Measurements from ENCODE around the gene MST1.

MST1 gene

GRCh38 chr3:49713336-49714105, 24.2 kb upstream of the MST1 start:
- no peak for DNase-seq (ENCODE audit: extremely low spot score)
- ChIA-PET POLR2A (interaction anchor here (0.7 to 1.8 kb wide), 3 partner anchors 8 to 73 kb away, joined by 3 to 6 read pairs (median 4); partner anchors contain the start of gene IP6K1), CTCF (no interaction called here)
- TF ChIP-seq NFRKB (IDR thresholded peaks at IDR 0.05) (no peak), SUZ12 (IDR thresholded peaks at IDR 0.05) (no peak), FOXA1 (IDR thresholded peaks at IDR 0.05) (no peak), ARNT (IDR thresholded peaks at IDR 0.05) (no peak), FOXK2 (IDR thresholded peaks at IDR 0.05) (no peak), TARDBP (IDR thresholded peaks at IDR 0.05) (no peak), L3MBTL2 (conservative IDR thresholded peaks at IDR 0.05) (no peak), LEF1 (IDR thresholded peaks at IDR 0.05; ENCODE audit: borderline replicate concordance) (no peak), BHLHE40 (IDR thresholded peaks at IDR 0.05; ENCODE audit: borderline replicate concordance) (no peak), PKNOX1 (IDR thresholded peaks at IDR 0.05) (no peak), HDGF (IDR thresholded peaks at IDR 0.05; ENCODE audit: borderline replicate concordance) (no peak), CTBP1 (IDR thresholded peaks at IDR 0.05; ENCODE audit: borderline replicate concordance) (no peak), ELF4 (IDR thresholded peaks at IDR 0.05) (no peak), FOXM1 (IDR thresholded peaks at IDR 0.05; ENCODE audit: borderline replicate concordance) (no peak), SP1 (IDR thresholded peaks at IDR 0.05) (no peak)

- TF ChIP-seq BHLHE40 (IDR thresholded peaks at IDR 0.05; ENCODE audit: borderline replicate concordance) (no peak), PKNOX1 (IDR thresholded peaks at IDR 0.05) (no peak)
- POLR2A ChIA-PET = interaction anchor here (0.7 to 1.8 kb wide), 3 partner anchors 9 to 243 kb away, joined by 3 to 6 read pairs (median 3); partner anchors contain the start of gene IP6K1
- CTCF ChIA-PET = no interaction called here
- no peak for DNase-seq (ENCODE audit: extremely low spot score)
Measured at GRCh38 chr3:49712631-49713317, 23.5 kb upstream of the MST1 start.

GRCh38 chr3:49712166-49712565, 22.9 kb upstream of the MST1 start:
- DNase-seq (ENCODE audit: extremely low spot score) = no peak
- ChIA-PET POLR2A (interaction anchor here (0.9 to 1.8 kb wide), 2 partner anchors 10 to 243 kb away, joined by 3 to 6 read pairs; no protein-coding TSS in a partner anchor), CTCF (no interaction called here)
- TF ChIP-seq FOXK2 (IDR thresholded peaks at IDR 0.05) = no peak
- no peak for TF ChIP-seq SUZ12 (IDR thresholded peaks at IDR 0.05)
- TF ChIP-seq CTBP1 (IDR thresholded peaks at IDR 0.05; ENCODE audit: borderline replicate concordance) = no peak
- no peak for TF ChIP-seq PKNOX1 (IDR thresholded peaks at IDR 0.05)
- no peak for TF ChIP-seq FOXM1 (IDR thresholded peaks at IDR 0.05; ENCODE audit: borderline replicate concordance)
- TF ChIP-seq SP1 (IDR thresholded peaks at IDR 0.05) = no peak
- no peak for TF ChIP-seq HDGF (IDR thresholded peaks at IDR 0.05; ENCODE audit: borderline replicate concordance)
- TF ChIP-seq ARNT (IDR thresholded peaks at IDR 0.05) = no peak
- TF ChIP-seq ZNF384 (IDR thresholded peaks at IDR 0.05) = no peak

- TF ChIP-seq FOXA1 (IDR thresholded peaks at IDR 0.05) (no peak), ELF4 (IDR thresholded peaks at IDR 0.05) (no peak), NFRKB (IDR thresholded peaks at IDR 0.05) (no peak), BHLHE40 (IDR thresholded peaks at IDR 0.05; ENCODE audit: borderline replicate concordance) (no peak), SUZ12 (IDR thresholded peaks at IDR 0.05) (no peak), ZNF384 (IDR thresholded peaks at IDR 0.05) (no peak), SP1 (IDR thresholded peaks at IDR 0.05) (no peak), FOXK2 (IDR thresholded peaks at IDR 0.05) (no peak), PKNOX1 (IDR thresholded peaks at IDR 0.05) (no peak), FOXM1 (IDR thresholded peaks at IDR 0.05; ENCODE audit: borderline replicate concordance) (no peak), TARDBP (IDR thresholded peaks at IDR 0.05) (no peak), HDGF (IDR thresholded peaks at IDR 0.05; ENCODE audit: borderline replicate concordance) (no peak), LEF1 (IDR thresholded peaks at IDR 0.05; ENCODE audit: borderline replicate concordance) (no peak), ARNT (IDR thresholded peaks at IDR 0.05) (no peak), L3MBTL2 (conservative IDR thresholded peaks at IDR 0.05) (no peak), CTBP1 (IDR thresholded peaks at IDR 0.05; ENCODE audit: borderline replicate concordance) (no peak)
- POLR2A ChIA-PET = interaction anchor here (0.9 kb wide), 1 partner anchor 242 kb away, joined by 3 read pairs; no protein-coding TSS in a partner anchor
- DNase-seq (ENCODE audit: extremely low spot score) = no peak
- CTCF ChIA-PET = interaction anchor here (0.6 to 1.3 kb wide), 3 partner anchors 127 to 191 kb away, joined by 3 to 9 read pairs (median 4); no protein-coding TSS in a partner anchor
Measured at GRCh38 chr3:49711489-49711888, 22.2 kb upstream of the MST1 start.

GRCh38 chr3:49709852-49710251, 20.6 kb upstream of the MST1 start:
- no peak for TF ChIP-seq NFRKB (IDR thresholded peaks at IDR 0.05)
- no peak for TF ChIP-seq FOXK2 (IDR thresholded peaks at IDR 0.05)
- TF ChIP-seq CTBP1 (IDR thresholded peaks at IDR 0.05; ENCODE audit: borderline replicate concordance) = no peak
- TF ChIP-seq TARDBP (IDR thresholded peaks at IDR 0.05) = no peak
- TF ChIP-seq ARNT (IDR thresholded peaks at IDR 0.05) = no peak
- no peak for TF ChIP-seq L3MBTL2 (conservative IDR thresholded peaks at IDR 0.05)
- TF ChIP-seq ZNF384 (IDR thresholded peaks at IDR 0.05) = no peak
- TF ChIP-seq FOXM1 (IDR thresholded peaks at IDR 0.05; ENCODE audit: borderline replicate concordance) = no peak
- no peak for TF ChIP-seq LEF1 (IDR thresholded peaks at IDR 0.05; ENCODE audit: borderline replicate concordance)
- no peak for TF ChIP-seq PKNOX1 (IDR thresholded peaks at IDR 0.05)
- TF ChIP-seq BHLHE40 (IDR thresholded peaks at IDR 0.05; ENCODE audit: borderline replicate concordance) = no peak
- no peak for TF ChIP-seq HDGF (IDR thresholded peaks at IDR 0.05; ENCODE audit: borderline replicate concordance)
- TF ChIP-seq SUZ12 (IDR thresholded peaks at IDR 0.05) = no peak
- no peak for TF ChIP-seq ELF4 (IDR thresholded peaks at IDR 0.05)
- TF ChIP-seq SP1 (IDR thresholded peaks at IDR 0.05) = no peak
- no peak for TF ChIP-seq FOXA1 (IDR thresholded peaks at IDR 0.05)
- ChIA-PET CTCF (no interaction called here), POLR2A (no interaction called here)
- DNase-seq (ENCODE audit: extremely low spot score) = no peak

All from HEK293T (cell line).